ENCODE data around the gene TMPRSS11F. TPM values are rescaled to one million over a fixed set of nuclear protein-coding genes. Genes with fewer than 3 reads are reported as not detected.

TMPRSS11F gene
- total RNA-seq, 1 experiment from 2014 or later = not detected

DNA sequence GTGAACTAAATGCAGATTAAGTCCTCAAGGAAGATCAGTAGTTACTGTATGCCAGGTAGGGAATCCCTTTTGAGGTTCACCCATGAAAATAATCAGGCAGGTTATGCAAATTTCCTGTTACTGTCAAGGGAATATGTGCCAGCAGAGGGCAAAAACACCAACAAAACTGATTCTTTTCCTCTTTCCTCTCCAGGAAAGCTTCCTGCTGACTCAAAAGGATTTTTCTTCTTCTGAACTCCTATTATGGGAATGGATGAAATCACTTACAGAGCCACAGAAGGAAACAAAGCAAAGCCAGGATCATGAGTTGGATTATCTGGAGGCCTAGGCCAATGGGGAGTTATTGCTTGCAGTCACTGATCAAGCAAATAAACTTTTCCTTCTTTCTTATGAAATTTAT is 49.7 kb downstream of the TMPRSS11F start:
- no peak for DNase-seq (ENCODE audit: extremely low read depth, low read depth)

DNA sequence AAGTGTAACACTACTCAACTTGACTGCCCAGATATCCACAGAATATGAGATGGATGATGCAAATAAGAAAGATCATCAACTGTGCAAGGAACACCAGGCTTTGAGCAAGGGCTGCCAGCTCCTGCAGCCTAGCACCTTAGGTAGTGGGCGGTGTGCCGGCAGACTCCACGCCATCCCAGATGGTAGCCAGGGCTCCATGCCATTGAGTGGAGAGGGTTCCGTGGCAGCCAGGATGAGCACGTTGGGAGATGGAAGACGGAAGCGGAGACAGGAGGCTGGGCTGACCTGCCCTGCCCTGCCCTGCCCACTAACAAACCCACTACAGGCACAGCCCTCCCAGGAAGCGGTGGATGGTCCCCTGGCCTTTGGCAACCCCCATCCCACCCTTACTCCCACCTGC is 51.9 kb downstream of the TMPRSS11F start:
- no peak for DNase-seq (ENCODE audit: extremely low read depth, low read depth)

DNA sequence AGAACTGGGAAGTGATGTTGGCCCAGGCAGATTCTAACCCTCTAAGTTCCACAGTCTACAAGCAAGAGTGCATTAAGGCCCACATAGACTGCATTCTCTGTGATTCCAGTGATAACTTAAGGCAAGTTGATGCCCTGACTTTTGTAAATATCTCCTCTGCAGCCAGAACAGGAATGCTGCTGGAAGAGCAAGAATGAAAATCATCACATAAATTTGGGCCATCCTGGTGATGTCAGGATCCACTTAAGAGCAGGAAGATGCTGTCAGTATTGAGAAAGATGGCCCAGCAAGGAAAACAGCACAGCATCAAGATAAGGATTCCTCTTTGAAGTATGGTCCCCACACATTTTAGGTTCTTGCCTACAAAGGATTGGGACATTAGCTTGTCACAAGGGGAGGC is 52.4 kb downstream of the TMPRSS11F start:
- DNase-seq (ENCODE audit: extremely low read depth, low read depth) = no peak

DNA sequence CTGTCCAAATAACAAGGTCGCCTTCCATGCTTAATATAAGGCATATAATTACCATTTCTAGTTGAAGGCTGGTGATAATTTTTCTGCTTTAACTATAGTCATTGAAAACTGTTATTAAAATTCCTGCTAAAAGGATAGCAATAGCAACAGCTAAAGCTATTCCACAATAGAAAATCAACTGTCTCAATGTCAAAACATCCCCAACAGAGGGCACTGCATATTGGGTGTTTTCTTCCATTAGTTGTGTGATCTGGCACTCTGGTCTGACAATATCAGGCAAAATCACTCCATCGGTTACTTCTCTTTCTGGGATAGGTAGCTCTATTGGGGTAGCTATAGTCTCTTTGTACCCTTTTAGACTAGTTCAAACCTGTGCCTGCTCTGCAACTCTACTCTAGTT is 53.5 kb downstream of the TMPRSS11F start:
- no peak for DNase-seq (ENCODE audit: extremely low read depth, low read depth)

DNA sequence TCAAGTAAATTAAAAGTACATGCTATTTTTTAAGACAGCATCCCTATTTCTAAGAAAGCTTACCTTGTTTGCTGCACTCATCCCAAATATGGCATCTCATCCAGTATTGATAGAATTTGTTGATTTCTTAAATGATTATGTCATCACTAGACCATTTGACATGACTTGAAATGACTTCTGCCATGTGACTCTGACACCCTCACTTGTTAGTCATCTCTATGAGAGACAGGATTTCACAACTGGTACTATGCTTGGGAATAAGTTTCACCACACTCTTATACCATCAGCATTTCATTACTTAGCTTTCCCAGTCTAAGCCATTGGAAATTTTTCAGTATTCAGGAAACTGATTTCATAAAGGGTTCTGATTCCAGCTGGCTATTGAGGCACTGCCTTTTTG is 55.3 kb downstream of the TMPRSS11F start:
- no peak for DNase-seq (ENCODE audit: extremely low read depth, low read depth)

DNA sequence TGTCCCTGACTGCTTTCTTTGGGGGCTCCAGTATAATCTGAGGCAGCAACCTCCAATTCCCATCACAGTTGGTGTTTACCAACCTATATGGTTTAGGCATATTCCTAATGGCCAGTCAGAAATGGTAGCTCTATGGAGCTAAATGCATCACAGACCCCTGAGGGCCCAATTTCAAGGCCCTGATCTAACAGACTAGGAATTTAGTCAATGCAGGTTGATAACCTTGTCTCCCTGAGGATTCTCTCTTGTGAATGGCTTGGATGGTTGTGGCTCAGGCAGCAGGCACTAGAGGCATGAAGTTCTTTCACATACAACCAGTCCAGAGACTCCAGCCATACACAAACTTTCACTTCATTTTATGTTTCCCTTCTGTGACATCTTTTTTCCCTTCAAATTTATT is 59.4 kb downstream of the TMPRSS11F start:
- no peak for DNase-seq (ENCODE audit: extremely low read depth, low read depth)

DNA sequence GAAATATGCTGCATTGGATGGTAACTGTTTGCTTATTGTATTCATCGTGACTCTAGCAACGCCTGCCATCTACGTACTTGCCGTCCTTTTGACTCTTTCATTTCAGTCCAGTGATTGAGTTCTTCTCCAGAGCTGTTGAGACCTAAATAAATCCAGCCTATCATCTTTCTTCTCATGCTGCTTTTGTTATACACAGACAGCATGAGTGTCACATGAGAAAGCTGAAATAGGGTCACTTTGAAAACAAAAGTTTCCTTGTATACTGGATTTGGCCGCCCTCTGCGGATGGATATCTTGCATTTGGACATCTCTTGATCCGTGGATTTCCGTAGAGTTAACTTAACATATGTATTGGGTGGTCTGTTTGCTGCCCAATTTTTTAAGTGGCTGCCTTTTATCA is 67.2 kb downstream of the TMPRSS11F start:
- DNase-seq (ENCODE audit: extremely low read depth, low read depth) = no peak

DNA sequence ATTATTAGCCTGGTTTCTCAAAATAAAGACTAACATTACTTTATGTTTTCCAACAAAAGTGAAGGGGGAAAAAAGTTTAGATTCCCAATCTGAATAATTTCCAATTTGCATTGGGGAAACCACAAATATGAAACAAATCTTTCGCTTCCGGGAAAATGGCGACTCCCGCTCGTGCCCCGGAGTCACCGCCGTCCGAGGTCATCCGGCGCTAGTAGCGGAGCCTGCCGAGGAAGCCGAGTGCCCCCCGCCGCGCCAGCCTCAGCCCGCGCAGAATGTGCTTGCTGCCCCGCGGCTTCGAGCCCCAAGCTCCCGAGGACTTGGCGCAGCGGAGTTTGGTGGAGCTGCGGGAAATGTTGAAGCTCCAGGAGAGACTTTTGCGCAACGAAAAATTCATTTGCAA is 91.4 kb downstream of the TMPRSS11F start:
- DNase-seq (ENCODE audit: extremely low read depth, low read depth) = no peak

DNA sequence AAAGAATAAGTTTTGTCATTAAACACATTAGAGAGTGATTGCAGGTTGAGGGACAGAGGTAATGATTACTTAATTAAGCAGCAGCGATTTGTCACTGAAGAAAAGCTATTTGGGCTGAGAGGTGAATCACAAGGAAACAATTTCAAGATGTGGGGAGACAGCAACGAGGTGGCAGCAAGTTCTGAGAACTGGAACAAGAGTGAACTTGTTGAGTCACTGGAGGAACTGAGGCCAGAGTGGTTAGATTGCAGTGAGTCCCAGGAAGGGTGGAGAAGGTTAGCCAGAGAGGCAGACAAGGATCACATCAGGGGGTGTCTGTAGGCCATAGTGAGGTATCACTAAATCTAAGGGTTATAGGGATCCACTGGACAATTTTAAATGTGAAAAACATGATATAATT is 108.5 kb downstream of the TMPRSS11F start:
- DNase-seq (ENCODE audit: extremely low read depth, low read depth) = no peak

DNA sequence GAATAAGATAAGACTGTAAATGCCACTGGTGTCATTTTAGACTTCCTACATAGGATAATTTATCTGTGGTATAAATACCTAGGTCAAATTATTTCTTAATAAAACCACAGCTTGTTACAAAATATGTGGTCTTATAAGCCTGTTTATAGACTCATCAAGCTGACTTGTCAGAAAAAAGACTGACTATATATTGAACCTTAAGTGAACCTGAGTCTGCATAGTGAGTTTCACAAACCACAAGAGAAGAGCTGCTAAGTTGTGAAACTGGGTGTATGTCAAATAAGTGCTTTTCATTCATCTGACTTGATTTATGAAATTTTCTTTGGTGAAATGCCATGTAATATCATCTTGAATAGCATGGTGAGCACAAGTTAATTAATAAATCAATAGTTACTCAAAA is 118.0 kb downstream of the TMPRSS11F start:
- no peak for DNase-seq (ENCODE audit: extremely low read depth, low read depth)

Small RNA genes within 50 kb of the gene (small RNA-seq; reads per million reads assigned to genes)
- gene RNU6-95P = 0 reads per million in 2 experiments

Other genes starting within 250 kb of the TMPRSS11F start
- not detected in 2 replicates for gene TMPRSS11D, start 245.9 kb downstream of the TMPRSS11F start, total RNA-seq (2014; rRNA removed; shearing (Covaris generic))
- not detected in 2 replicates for gene TMPRSS11A, start 166.4 kb downstream of the TMPRSS11F start, total RNA-seq (2014; rRNA removed; shearing (Covaris generic))
- not detected in 2 replicates for gene TMPRSS11B, start 115.8 kb upstream of the TMPRSS11F start, total RNA-seq (2014; rRNA removed; shearing (Covaris generic))
- 34.8 and 38.8 TPM in 2 replicates for gene YTHDC1, start 220.2 kb upstream of the TMPRSS11F start, total RNA-seq (2014; rRNA removed; shearing (Covaris generic))